Neural cell (in vitro differentiated cells): ENCODE data around the gene PAK5. TPM values are rescaled to one million over a fixed set of nuclear protein-coding genes. Genes with fewer than 3 reads are reported as not detected.

Source experiments
- H2AFZ ChIP-seq: fragments of 200-600, 300-800 bp; sonication (generic), shearing (Covaris generic); 2 replicates; pipeline ENCODE4 v1.6.0; 2014; ENCODE audit warnings: low read depth, mild to moderate bottlenecking, antibody characterized with exemption, low read length, moderate library complexity
- H3F3A ChIP-seq: fragments of 200-600 bp; shearing (Covaris generic); 2 replicates; pipeline ENCODE4 v1.6.1; 2016; ENCODE audit warnings: mild to moderate bottlenecking, moderate library complexity, mixed read lengths, antibody characterized with exemption, low read length; ENCODE audit not compliant: insufficient read depth, poor library complexity, severe bottlenecking
- H3K27ac ChIP-seq: fragments of 200-600, 300-800 bp; sonication (generic), shearing (Covaris generic); 2 replicates; pipeline ENCODE4 v1.5.1; 2014; ENCODE audit warnings: mild to moderate bottlenecking, low read length, moderate library complexity
- H3K27me3 ChIP-seq: fragments of 300-800, 200-600 bp; sonication (generic), shearing (Covaris generic); 2 replicates; pipeline ENCODE4 v1.6.0; 2014; ENCODE audit warnings: mild to moderate bottlenecking, low read depth, low read length, moderate library complexity; ENCODE audit not compliant: insufficient read depth
- H3K36me3 ChIP-seq: fragments of 300-800, 200-600 bp; sonication (generic), shearing (Covaris generic); 2 replicates; pipeline ENCODE4 v1.5.1; 2014; ENCODE audit warnings: mild to moderate bottlenecking, antibody characterized with exemption, low read length, moderate library complexity; ENCODE audit not compliant: insufficient read depth
- H3K4me2 ChIP-seq: fragments of 300-800, 200-600 bp; sonication (generic), shearing (Covaris generic); 2 replicates; pipeline ENCODE4 v1.6.0; 2014; ENCODE audit warnings: mild to moderate bottlenecking, low read length
- H3K4me3 ChIP-seq: fragments of 300-800, 200-600 bp; sonication (generic), shearing (Covaris generic); 2 replicates; pipeline ENCODE4 v1.5.1; 2014; ENCODE audit warnings: mild to moderate bottlenecking, low read length, moderate library complexity
- H3K79me2 ChIP-seq: fragments of 200-600 bp; shearing (Covaris generic); replicated peaks from 2 replicates; pipeline ENCODE4 v1.6.0; 2014; ENCODE audit warnings: mild to moderate bottlenecking, low read length, moderate library complexity; ENCODE audit not compliant: insufficient read depth
- H3K9ac ChIP-seq: fragments of 300-800, 200-600 bp; sonication (generic), shearing (Covaris generic); 2 replicates; pipeline ENCODE4 v1.6.1; 2016; ENCODE audit warnings: mild to moderate bottlenecking, low read length, mixed read lengths
- H3K9me2 ChIP-seq: fragments of 200-600 bp; shearing (Covaris generic); 2 replicates; pipeline ENCODE4 v1.6.1; 2016; ENCODE audit warnings: mild to moderate bottlenecking, low read length, mixed read lengths; ENCODE audit not compliant: insufficient read depth
- H3K9me3 ChIP-seq: fragments of 200-600, 300-800 bp; sonication (generic), shearing (Covaris generic); 2 replicates; pipeline ENCODE4 v1.6.1; 2016; ENCODE audit warnings: mild to moderate bottlenecking, mixed run types, low read length, moderate library complexity, mixed read lengths
- H4K20me1 ChIP-seq: fragments of 200-600 bp; shearing (Covaris generic); 2 replicates; pipeline ENCODE4 v1.6.1; 2016; ENCODE audit warnings: mild to moderate bottlenecking, mixed run types; ENCODE audit not compliant: insufficient read depth
- EP300 ChIP-seq: fragments of 450-650 bp; conservative IDR thresholded peaks from 2 replicates; pipeline ENCODE4 v1.6.1; 2014; ENCODE audit warnings: antibody characterized with exemption, mild to moderate bottlenecking, moderate library complexity; ENCODE audit not compliant: poor library complexity, severe bottlenecking
- EZH2 ChIP-seq: fragments of 200-600, 300-800 bp; shearing (Covaris generic), sonication (generic); IDR thresholded peaks from 2 replicates; pipeline ENCODE4 v1.6.1; 2014; ENCODE audit warnings: antibody characterized with exemption, low read length, borderline replicate concordance, mild to moderate bottlenecking; ENCODE audit not compliant: insufficient read depth, poor library complexity, severe bottlenecking
- MXI1 ChIP-seq: fragments of 450-650 bp; conservative IDR thresholded peaks from 2 replicates; pipeline ENCODE4 v1.6.1; 2014; ENCODE audit warnings: antibody characterized with exemption, mild to moderate bottlenecking; ENCODE audit not compliant: poor library complexity, severe bottlenecking
- POLR2AphosphoS5 ChIP-seq: IDR thresholded peaks from 2 replicates; pipeline ENCODE4 v1.6.1; 2012
- RAD21 ChIP-seq: fragments of 450-650 bp; conservative IDR thresholded peaks from 2 replicates; pipeline ENCODE4 v1.6.1; 2014; ENCODE audit warnings: antibody characterized with exemption, mild to moderate bottlenecking, moderate library complexity
- SMC3 ChIP-seq: fragments of 450-650 bp; conservative IDR thresholded peaks from 2 replicates; pipeline ENCODE4 v1.6.1; 2014; ENCODE audit warnings: antibody characterized with exemption, mild to moderate bottlenecking, moderate library complexity; ENCODE audit not compliant: poor library complexity
- TAF1 ChIP-seq: IDR thresholded peaks from 2 replicates; pipeline ENCODE4 v1.6.1; 2012; ENCODE audit warnings: low read depth
- polyA plus RNA-seq: library from polyadenylated mRNA; depleted of rRNA; stranded (reverse); fragments of >200 nt; gene quantifications from 2 replicates; pipeline ENCODE4 v1.2.3, GENCODE V29; 2014
- TF ChIP-seq, protein P1 (sequence below): IDR thresholded peaks from 2 replicates; pipeline ENCODE4 v1.6.1; 2012; ENCODE audit warnings: borderline replicate concordance
- TF ChIP-seq, protein P2 (sequence below): fragments of 450-650 bp; IDR thresholded peaks from 2 replicates; pipeline ENCODE4 v1.5.1; 2014; ENCODE audit warnings: antibody characterized with exemption, mild to moderate bottlenecking, moderate library complexity; ENCODE audit not compliant: poor library complexity, severe bottlenecking

PAK5 gene
- polyA plus RNA-seq, 1 donor from 2014 or later: 48.3 TPM

DNA sequence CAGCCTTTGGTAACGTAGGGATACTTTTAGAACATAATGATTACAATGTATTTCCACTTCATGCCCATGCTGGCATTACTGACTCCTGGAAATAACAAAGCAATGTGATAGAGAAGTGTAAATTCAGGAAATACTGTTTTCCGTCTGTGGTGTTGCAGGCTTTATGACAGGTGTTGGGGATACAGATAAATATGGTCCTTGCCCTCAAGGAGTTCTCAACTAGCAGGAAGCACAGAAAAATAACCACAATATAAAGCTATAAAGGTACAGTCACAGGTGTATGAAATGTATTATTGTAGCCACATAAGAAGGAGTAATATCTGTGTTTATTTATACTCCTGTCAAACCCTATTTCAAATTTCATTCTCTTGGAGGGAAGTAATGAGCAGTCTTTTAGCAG lies 337.4 kb downstream of the PAK5 start:
- Histone ChIP-seq H3K36me3 (no peaks in the 10 kb centered on the region), H3F3A (no peaks in the 10 kb centered on the region), H4K20me1 (no peaks in the 10 kb centered on the region), H3K27me3 (peaks cover 17% of the 10 kb centered on the region), H3K9ac (no peak overlapping the region), H2AFZ (no peak overlapping the region), H3K27ac (no peak overlapping the region), H3K9me2 (no peaks in the 10 kb centered on the region), H3K4me3 (no peak overlapping the region), H3K9me3 (peaks cover 6% of the 10 kb centered on the region), H3K4me2 (no peak overlapping the region), H3K79me2 (no peaks in the 10 kb centered on the region)
- no peak for TF ChIP-seq TAF1
- no peak for TF ChIP-seq RAD21
- TF ChIP-seq POLR2AphosphoS5: no peak
- TF ChIP-seq SMC3: no peak
- TF ChIP-seq, protein P1, sequence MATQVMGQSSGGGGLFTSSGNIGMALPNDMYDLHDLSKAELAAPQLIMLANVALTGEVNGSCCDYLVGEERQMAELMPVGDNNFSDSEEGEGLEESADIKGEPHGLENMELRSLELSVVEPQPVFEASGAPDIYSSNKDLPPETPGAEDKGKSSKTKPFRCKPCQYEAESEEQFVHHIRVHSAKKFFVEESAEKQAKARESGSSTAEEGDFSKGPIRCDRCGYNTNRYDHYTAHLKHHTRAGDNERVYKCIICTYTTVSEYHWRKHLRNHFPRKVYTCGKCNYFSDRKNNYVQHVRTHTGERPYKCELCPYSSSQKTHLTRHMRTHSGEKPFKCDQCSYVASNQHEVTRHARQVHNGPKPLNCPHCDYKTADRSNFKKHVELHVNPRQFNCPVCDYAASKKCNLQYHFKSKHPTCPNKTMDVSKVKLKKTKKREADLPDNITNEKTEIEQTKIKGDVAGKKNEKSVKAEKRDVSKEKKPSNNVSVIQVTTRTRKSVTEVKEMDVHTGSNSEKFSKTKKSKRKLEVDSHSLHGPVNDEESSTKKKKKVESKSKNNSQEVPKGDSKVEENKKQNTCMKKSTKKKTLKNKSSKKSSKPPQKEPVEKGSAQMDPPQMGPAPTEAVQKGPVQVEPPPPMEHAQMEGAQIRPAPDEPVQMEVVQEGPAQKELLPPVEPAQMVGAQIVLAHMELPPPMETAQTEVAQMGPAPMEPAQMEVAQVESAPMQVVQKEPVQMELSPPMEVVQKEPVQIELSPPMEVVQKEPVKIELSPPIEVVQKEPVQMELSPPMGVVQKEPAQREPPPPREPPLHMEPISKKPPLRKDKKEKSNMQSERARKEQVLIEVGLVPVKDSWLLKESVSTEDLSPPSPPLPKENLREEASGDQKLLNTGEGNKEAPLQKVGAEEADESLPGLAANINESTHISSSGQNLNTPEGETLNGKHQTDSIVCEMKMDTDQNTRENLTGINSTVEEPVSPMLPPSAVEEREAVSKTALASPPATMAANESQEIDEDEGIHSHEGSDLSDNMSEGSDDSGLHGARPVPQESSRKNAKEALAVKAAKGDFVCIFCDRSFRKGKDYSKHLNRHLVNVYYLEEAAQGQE: no peak

DNA sequence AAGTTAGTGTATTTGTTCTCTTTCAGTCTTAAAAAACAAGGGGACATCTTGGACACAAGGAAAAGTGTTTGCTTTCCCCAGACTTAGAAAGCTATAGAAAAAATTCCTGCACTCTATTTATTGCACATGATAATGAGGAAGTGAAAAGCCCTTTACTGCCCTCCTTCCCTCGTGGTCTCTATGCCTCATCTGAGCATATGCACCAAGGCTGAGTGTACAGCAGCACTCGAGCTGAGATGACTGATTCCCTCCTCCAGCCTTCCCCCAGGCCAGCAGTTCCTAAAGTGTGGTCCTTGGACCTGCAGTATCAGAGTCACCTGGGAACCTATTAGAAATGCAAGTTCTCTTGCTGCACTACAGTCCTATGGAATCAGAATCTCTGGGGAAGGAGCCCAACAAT lies 338.8 kb downstream of the PAK5 start:
- no peak overlapping the region for H3K27ac ChIP-seq
- no peaks in the 10 kb centered on the region for H3K79me2 ChIP-seq
- no peaks in the 10 kb centered on the region for H3F3A ChIP-seq
- peaks cover 3% of the 10 kb centered on the region for H3K27me3 ChIP-seq
- TF ChIP-seq EZH2: no peak
- no peak for TF ChIP-seq TAF1
- TF ChIP-seq POLR2AphosphoS5: no peak
- TF ChIP-seq SMC3: no peak
- TF ChIP-seq RAD21: no peak
- TF ChIP-seq, protein P1: no peak
- TF ChIP-seq EP300: no peak
- no peak for TF ChIP-seq MXI1
- TF ChIP-seq, protein P2, sequence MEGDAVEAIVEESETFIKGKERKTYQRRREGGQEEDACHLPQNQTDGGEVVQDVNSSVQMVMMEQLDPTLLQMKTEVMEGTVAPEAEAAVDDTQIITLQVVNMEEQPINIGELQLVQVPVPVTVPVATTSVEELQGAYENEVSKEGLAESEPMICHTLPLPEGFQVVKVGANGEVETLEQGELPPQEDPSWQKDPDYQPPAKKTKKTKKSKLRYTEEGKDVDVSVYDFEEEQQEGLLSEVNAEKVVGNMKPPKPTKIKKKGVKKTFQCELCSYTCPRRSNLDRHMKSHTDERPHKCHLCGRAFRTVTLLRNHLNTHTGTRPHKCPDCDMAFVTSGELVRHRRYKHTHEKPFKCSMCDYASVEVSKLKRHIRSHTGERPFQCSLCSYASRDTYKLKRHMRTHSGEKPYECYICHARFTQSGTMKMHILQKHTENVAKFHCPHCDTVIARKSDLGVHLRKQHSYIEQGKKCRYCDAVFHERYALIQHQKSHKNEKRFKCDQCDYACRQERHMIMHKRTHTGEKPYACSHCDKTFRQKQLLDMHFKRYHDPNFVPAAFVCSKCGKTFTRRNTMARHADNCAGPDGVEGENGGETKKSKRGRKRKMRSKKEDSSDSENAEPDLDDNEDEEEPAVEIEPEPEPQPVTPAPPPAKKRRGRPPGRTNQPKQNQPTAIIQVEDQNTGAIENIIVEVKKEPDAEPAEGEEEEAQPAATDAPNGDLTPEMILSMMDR: no peak
- no peak overlapping the region for H3K4me3 ChIP-seq
- H4K20me1 ChIP-seq: no peaks in the 10 kb centered on the region
- H3K9ac ChIP-seq: no peak overlapping the region
- H3K4me2 ChIP-seq: no peak overlapping the region
- no peaks in the 10 kb centered on the region for H3K36me3 ChIP-seq
- no peak overlapping the region for H2AFZ ChIP-seq
- H3K9me3 ChIP-seq: no peaks in the 10 kb centered on the region
- no peaks in the 10 kb centered on the region for H3K9me2 ChIP-seq
